Kasumi-1 (cell line): ENCODE measurements around the gene FES.
"Not testable (repeated sequence)": the region's sequence is repeated elsewhere in the genome, so short reads cannot be mapped to it uniquely, and the experiment has no call there.

ENCODE experiments used
- DNase-seq, 2 experiments: peaks; one replicate each; lab custom pipeline; 2025; lab: John Stamatoyannopoulos, UW

FES gene

GRCh38 chr15:90909976-90910375 is 25.7 kb downstream of the FES start:
- no peak for DNase-seq

- no peak for DNase-seq
Observed at GRCh38 chr15:90910441-90911301, 26.4 kb downstream of the FES start.

- DNase-seq: no peak
Observed at GRCh38 chr15:90911302-90911623, 27.0 kb downstream of the FES start.

- no peak for DNase-seq
Observed at GRCh38 chr15:90911906-90912769, 27.8 kb downstream of the FES start.

- DNase-seq: no peak
Observed at GRCh38 chr15:90912770-90913075, 28.4 kb downstream of the FES start.

- no peak for DNase-seq
Observed at GRCh38 chr15:90913398-90913944, 29.2 kb downstream of the FES start.

- no peak for DNase-seq
Observed at GRCh38 chr15:90914305-90915080, 30.2 kb downstream of the FES start.

- peak in 1 of 2 experiments; percentile 45 for DNase-seq
Observed at GRCh38 chr15:90915216-90915807, 31.0 kb downstream of the FES start.

- DNase-seq: peak; percentile 92 to 94
Observed at GRCh38 chr15:90915808-90916440, 31.6 kb downstream of the FES start.

- no peak for DNase-seq
Observed at GRCh38 chr15:90916461-90916860, 32.2 kb downstream of the FES start.

- DNase-seq: no peak
Observed at GRCh38 chr15:90917569-90917968, 33.3 kb downstream of the FES start.

GRCh38 chr15:90918034-90918788 is 33.9 kb downstream of the FES start:
- DNase-seq: no peak

- no peak for DNase-seq
Observed at GRCh38 chr15:90918835-90919234, 34.5 kb downstream of the FES start.

- DNase-seq: no peak
Observed at GRCh38 chr15:90921887-90922286, 37.6 kb downstream of the FES start.

- not testable (repeated sequence) for DNase-seq
Observed at GRCh38 chr15:90922712-90923322, 38.5 kb downstream of the FES start.

GRCh38 chr15:90924375-90924774 is 40.1 kb downstream of the FES start:
- no peak for DNase-seq

GRCh38 chr15:90926766-90927165 is 42.5 kb downstream of the FES start:
- not testable (repeated sequence) for DNase-seq

GRCh38 chr15:90928106-90928505 is 43.8 kb downstream of the FES start:
- DNase-seq: not testable (repeated sequence)

- DNase-seq: no peak
Observed at GRCh38 chr15:90929246-90930019, 45.1 kb downstream of the FES start.
